GM19099 (cell line): ENCODE measurements around the gene UROS.

ENCODE experiments used
- POLR2A ChIP-seq: IDR thresholded peaks from 3 replicates; pipeline ENCODE4 v1.6.1; 2011; ENCODE audit warnings: low read depth; ENCODE audit not compliant: insufficient read length; ENCODE audit errors: extremely low read depth

Gene UROS

GRCh38 chr10:125783408-125783807 is 39.6 kb downstream of the UROS start:
- TF ChIP-seq POLR2A, result no peak

GRCh38 chr10:125782616-125783015 is 40.4 kb downstream of the UROS start:
- no peak for TF ChIP-seq POLR2A

- no peak for TF ChIP-seq POLR2A
Observed at GRCh38 chr10:125782054-125782453, 41.0 kb downstream of the UROS start.

- TF ChIP-seq POLR2A, result no peak
Observed at GRCh38 chr10:125781374-125781773, 41.7 kb downstream of the UROS start.

- TF ChIP-seq POLR2A, result no peak
Observed at GRCh38 chr10:125779403-125780327, 43.4 kb downstream of the UROS start.

- no peak for TF ChIP-seq POLR2A
Observed at GRCh38 chr10:125778556-125778955, 44.5 kb downstream of the UROS start.

- no peak for TF ChIP-seq POLR2A
Observed at GRCh38 chr10:125777806-125778205, 45.3 kb downstream of the UROS start.

GRCh38 chr10:125775491-125776106 is 47.5 kb downstream of the UROS start, which contains the start of gene MMP21:
TSS of gene MMP21 (minus strand) at chr10:125775821. CDS start at chr10:125775821, 0 bp downstream.
- no peak for TF ChIP-seq POLR2A

GRCh38 chr10:125774581-125775191 is 48.4 kb downstream of the UROS start:
- no peak for TF ChIP-seq POLR2A

GRCh38 chr10:125773687-125774543 is 49.1 kb downstream of the UROS start:
- TF ChIP-seq POLR2A, result no peak

- TF ChIP-seq POLR2A, result no peak
Observed at GRCh38 chr10:125772864-125773180, 50.2 kb downstream of the UROS start.

GRCh38 chr10:125772112-125772863 is 50.8 kb downstream of the UROS start:
- no peak for TF ChIP-seq POLR2A

GRCh38 chr10:125770844-125771243 is 52.2 kb downstream of the UROS start:
- TF ChIP-seq POLR2A, result no peak

- TF ChIP-seq POLR2A, result peak; percentile 25
Observed at GRCh38 chr10:125769175-125769574, 53.9 kb downstream of the UROS start.
